A549 (cell line): ENCODE results near the gene MGRN1.

ENCODE experiments used
- BCL3 ChIP-seq: fragments of >200 bp; sonication (Bioruptor Twin); formaldehyde crosslinking; IDR thresholded peaks from 3 replicates; pipeline ENCODE4 v1.6.1; 2016
- CBX8 ChIP-seq: fragments of 200-600 bp; sonication (generic); IDR thresholded peaks from 2 replicates; pipeline ENCODE4 v1.6.1; 2016
- E2F6 ChIP-seq: IDR thresholded peaks from 2 replicates; pipeline ENCODE4 v1.6.1; 2012; ENCODE audit warnings: low read depth, borderline replicate concordance
- EP300 ChIP-seq, 2 experiments: fragments of >200 bp; sonication (Bioruptor Twin); formaldehyde crosslinking; IDR thresholded peaks; 2 replicates in 1 of 2; 3 replicates in 1 of 2; pipeline ENCODE4 v1.6.1; 2016 to 2017
- FOSB ChIP-seq: fragments of 250-450 bp; sonication (Bioruptor Pico); IDR thresholded peaks from 2 replicates; pipeline ENCODE4 v1.5.0; 2020; ENCODE audit warnings: mild to moderate bottlenecking, moderate library complexity
- MAFK ChIP-seq: fragments of 450-650 bp; IDR thresholded peaks from 2 replicates; pipeline ENCODE4 v1.6.1; 2014; ENCODE audit not compliant: partially characterized antibody
- NFE2L2 ChIP-seq: fragments of 150-350 bp; conservative IDR thresholded peaks from 2 replicates; pipeline ENCODE4 v1.6.1; 2014; ENCODE audit warnings: low read length
- RAD21 ChIP-seq, 2 experiments: fragments of >200 bp in 1 of 2; sonication (Bioruptor Twin) in 1 of 2; formaldehyde crosslinking in 1 of 2; IDR thresholded peaks in 1 of 2; conservative IDR thresholded peaks in 1 of 2; 2 replicates in 1 of 2; 3 replicates in 1 of 2; pipeline ENCODE4 v1.6.1; 2012 to 2018; ENCODE audit warnings: inconsistent platforms in 1 of 2
- REST ChIP-seq: fragments of 200-600 bp; sonication (generic); IDR thresholded peaks from 2 replicates; pipeline ENCODE4 v1.6.1; 2016; ENCODE audit warnings: antibody characterized with exemption, mild to moderate bottlenecking, moderate library complexity
- RFX5 ChIP-seq: fragments of 450-650 bp; IDR thresholded peaks from 2 replicates; pipeline ENCODE4 v1.7.1; 2014; ENCODE audit warnings: antibody characterized with exemption, mild to moderate bottlenecking, moderate library complexity
- TF ChIP-seq, protein P1 (sequence below): fragments of >200 bp; sonication (Bioruptor Twin); formaldehyde crosslinking; IDR thresholded peaks from 3 replicates; pipeline ENCODE4 v1.5.1; 2016
- TF ChIP-seq, protein P2 (sequence below): IDR thresholded peaks from 2 replicates; pipeline ENCODE4 v1.6.1; 2012
- TF ChIP-seq, protein P3 (sequence below): fragments of 250-450 bp; sonication (Bioruptor Pico); IDR thresholded peaks from 2 replicates; pipeline ENCODE4 v1.5.0; 2021; ENCODE audit warnings: mild to moderate bottlenecking, moderate library complexity, borderline replicate concordance

DNA sequence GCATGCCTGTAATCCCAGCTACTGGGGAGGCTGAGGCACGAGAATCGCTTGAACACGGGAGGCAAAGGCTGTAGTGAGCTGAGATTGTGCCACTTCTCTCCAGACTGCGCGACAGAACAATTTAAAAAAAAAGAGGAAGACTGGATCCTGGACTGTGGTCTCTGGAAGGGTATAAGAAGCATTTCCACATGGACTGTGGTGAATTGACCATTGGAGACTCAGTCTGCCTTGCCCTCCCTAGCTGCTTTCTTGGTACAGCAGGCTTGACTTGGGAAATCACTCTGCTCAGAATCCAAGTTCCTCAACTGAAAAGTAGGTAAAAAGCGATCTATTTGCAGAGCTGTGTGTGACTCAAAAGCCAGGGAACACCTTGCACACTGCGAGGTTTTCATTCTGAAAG, 1.0 kb upstream of the MGRN1 start:
- TF ChIP-seq NFE2L2 (no peak), REST (no peak), RAD21 (conservative IDR thresholded peaks at IDR 0.05 in 1 of 2, IDR thresholded peaks at IDR 0.05 in 1 of 2) (no peak), RFX5 (no peak), EP300 (IDR thresholded peaks at IDR 0.05) (no peak), E2F6 (no peak), CBX8 (no peak), MAFK (no peak), FOSB (CRISPR knock-in tag) (no peak), BCL3 (no peak)
- TF ChIP-seq, protein P1, sequence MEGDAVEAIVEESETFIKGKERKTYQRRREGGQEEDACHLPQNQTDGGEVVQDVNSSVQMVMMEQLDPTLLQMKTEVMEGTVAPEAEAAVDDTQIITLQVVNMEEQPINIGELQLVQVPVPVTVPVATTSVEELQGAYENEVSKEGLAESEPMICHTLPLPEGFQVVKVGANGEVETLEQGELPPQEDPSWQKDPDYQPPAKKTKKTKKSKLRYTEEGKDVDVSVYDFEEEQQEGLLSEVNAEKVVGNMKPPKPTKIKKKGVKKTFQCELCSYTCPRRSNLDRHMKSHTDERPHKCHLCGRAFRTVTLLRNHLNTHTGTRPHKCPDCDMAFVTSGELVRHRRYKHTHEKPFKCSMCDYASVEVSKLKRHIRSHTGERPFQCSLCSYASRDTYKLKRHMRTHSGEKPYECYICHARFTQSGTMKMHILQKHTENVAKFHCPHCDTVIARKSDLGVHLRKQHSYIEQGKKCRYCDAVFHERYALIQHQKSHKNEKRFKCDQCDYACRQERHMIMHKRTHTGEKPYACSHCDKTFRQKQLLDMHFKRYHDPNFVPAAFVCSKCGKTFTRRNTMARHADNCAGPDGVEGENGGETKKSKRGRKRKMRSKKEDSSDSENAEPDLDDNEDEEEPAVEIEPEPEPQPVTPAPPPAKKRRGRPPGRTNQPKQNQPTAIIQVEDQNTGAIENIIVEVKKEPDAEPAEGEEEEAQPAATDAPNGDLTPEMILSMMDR = no peak
- TF ChIP-seq, protein P2, sequence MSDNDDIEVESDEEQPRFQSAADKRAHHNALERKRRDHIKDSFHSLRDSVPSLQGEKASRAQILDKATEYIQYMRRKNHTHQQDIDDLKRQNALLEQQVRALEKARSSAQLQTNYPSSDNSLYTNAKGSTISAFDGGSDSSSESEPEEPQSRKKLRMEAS = no peak
- TF ChIP-seq, protein P3, sequence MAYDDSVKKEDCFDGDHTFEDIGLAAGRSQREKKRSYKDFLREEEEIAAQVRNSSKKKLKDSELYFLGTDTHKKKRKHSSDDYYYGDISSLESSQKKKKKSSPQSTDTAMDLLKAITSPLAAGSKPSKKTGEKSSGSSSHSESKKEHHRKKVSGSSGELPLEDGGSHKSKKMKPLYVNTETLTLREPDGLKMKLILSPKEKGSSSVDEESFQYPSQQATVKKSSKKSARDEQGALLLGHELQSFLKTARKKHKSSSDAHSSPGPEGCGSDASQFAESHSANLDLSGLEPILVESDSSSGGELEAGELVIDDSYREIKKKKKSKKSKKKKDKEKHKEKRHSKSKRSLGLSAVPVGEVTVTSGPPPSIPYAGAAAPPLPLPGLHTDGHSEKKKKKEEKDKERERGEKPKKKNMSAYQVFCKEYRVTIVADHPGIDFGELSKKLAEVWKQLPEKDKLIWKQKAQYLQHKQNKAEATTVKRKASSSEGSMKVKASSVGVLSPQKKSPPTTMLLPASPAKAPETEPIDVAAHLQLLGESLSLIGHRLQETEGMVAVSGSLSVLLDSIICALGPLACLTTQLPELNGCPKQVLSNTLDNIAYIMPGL (CRISPR knock-in tag) = no peak
